ENCODE measurements around the gene DND1. TPM values are rescaled to one million over a fixed set of nuclear protein-coding genes. Genes with fewer than 3 reads are reported as not detected.
A peak's percentile ranks its signal among the peaks of the same experiment; 100 is the strongest.

The DND1 gene
- total and polyA plus RNA-seq, 4 donors = 0.40 to 2.4 (median 0.72) TPM; not detected in 1

DNA sequence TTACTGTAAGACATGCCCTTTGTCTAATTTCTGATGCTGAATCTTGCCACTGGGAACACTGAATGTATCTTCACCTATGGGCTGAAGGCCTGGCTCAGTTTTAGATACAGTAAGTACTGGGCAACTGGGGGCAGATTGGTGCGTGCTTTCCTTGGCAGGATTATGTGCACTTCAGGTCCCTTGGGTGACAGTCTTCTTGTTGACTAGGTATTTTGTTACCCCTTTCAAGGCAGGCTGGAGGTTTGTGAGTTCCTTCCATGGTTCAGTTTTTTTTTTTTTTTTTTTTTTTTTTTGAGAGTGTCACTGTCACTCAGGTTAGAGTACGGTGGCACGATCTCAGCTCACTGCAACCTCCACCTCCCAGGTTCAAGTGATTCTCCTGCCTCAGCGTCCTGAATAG is 34.4 kb upstream of the DND1 start:
- Histone ChIP-seq H3K4me3 (ENCODE audit: low read depth, low read length) (no peak overlapping the region), H3K27me3 (ENCODE audit: control insufficient read depth, insufficient read depth, low read length) (peaks cover 9% of the 10 kb centered on the region), H3K4me1 (ENCODE audit: control insufficient read depth, insufficient read depth, low read length) (no peaks in the 10 kb centered on the region), H3K36me3 (ENCODE audit: control insufficient read depth, insufficient read depth, low read length) (peaks cover 33% of the 10 kb centered on the region), H3K27ac (ENCODE audit: low read depth, low read length) (no peak overlapping the region), H3K9me3 (ENCODE audit: control insufficient read depth, insufficient read depth, low read length) (no peaks in the 10 kb centered on the region)
- 83% methylated on average over 1 of the region's 4 CpGs for WGBS (ENCODE audit: insufficient coverage)
- DNase-seq (ENCODE audit: low read depth in 4 of 6, low spot score in 6 of 6) = no peak

DNA sequence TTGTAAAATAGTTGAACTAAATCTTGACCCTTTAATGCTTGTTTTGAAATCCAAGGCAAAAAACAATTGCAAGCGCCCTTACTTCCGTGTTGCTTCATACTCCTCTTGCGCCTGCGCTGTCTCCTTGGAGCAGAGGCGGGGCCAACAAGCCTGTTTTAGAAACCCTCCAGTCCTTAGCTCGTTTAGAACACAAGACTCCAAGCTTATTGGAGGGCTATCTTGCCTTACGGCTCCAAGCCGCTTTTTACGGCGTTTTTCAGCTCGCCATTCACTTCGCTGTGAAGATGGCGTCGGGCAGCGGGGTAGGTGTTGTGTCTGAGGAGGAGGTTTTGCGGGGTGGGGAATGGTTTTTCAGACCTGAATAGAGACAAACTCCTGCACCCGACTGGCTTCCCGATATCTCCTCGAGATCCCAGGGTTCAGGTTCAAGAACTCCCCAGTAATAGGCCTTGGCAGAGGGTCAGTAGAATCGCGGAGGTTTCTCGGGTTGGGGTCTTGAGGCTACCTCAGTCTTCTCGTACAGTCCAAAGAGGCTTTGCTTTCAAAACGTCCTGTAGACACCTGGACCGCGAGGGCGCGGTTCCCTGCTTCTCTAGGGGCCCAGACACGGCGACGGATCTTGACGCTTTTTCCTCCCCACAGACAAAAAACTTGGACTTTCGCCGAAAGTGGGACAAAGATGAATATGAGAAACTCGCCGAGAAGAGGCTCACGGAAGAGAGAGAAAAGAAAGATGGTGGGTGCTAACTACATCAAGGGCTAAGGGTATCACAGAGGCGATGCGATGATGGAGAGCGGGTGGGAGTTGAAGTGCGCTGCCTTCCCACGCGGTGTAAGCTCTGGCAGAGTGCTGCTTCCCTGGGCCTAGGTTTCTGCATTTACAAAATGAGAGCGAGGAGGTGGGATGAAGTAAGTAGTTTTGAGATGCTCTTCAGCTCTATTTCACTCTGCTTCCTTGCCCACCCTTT is 27.1 kb upstream of the DND1 start, which contains the start of gene ZMAT2:
TSS of gene ZMAT2 (plus strand) at position 271 of the 968 bp plus-strand sequence. CDS start at position 285, 14 bp downstream.
- peak within 1 kb of the TSS; percentile 42 for H3K27ac ChIP-seq (ENCODE audit: low read depth, low read length)
- H3K4me1 ChIP-seq (ENCODE audit: control insufficient read depth, insufficient read depth, low read length) = peaks cover 4% of the 10 kb centered on the region
- no peaks in the 10 kb centered on the region for H3K27me3 ChIP-seq (ENCODE audit: control insufficient read depth, insufficient read depth, low read length)
- peak within 1 kb of the TSS; percentile 81 for H3K4me3 ChIP-seq (ENCODE audit: low read depth, low read length)
- H3K36me3 ChIP-seq (ENCODE audit: control insufficient read depth, insufficient read depth, low read length) = peaks cover 47% of the 10 kb centered on the region
- 3% methylated on average over 27 of the region's 44 CpGs for WGBS (ENCODE audit: insufficient coverage)
- no peaks in the 10 kb centered on the region for H3K9me3 ChIP-seq (ENCODE audit: control insufficient read depth, insufficient read depth, low read length)
- peak; percentile 94 to 99 (median 96) for DNase-seq (ENCODE audit: low read depth in 4 of 6, low spot score in 6 of 6)

GRCh38 chr5:140696891-140697492 is 23.6 kb upstream of the DND1 start:
- peaks cover 13% of the 10 kb centered on the region for H3K4me1 ChIP-seq (ENCODE audit: control insufficient read depth, insufficient read depth, low read length)
- WGBS (ENCODE audit: insufficient coverage) = 78% methylated on average over 3 of the region's 4 CpGs
- no peak overlapping the region for H3K27ac ChIP-seq (ENCODE audit: low read depth, low read length)
- peaks cover 37% of the 10 kb centered on the region for H3K36me3 ChIP-seq (ENCODE audit: control insufficient read depth, insufficient read depth, low read length)
- no peaks in the 10 kb centered on the region for H3K27me3 ChIP-seq (ENCODE audit: control insufficient read depth, insufficient read depth, low read length)
- no peak for DNase-seq (ENCODE audit: low read depth in 4 of 6, low spot score in 6 of 6)
- no peaks in the 10 kb centered on the region for H3K9me3 ChIP-seq (ENCODE audit: control insufficient read depth, insufficient read depth, low read length)
- no peak overlapping the region for H3K4me3 ChIP-seq (ENCODE audit: low read depth, low read length)

DNA sequence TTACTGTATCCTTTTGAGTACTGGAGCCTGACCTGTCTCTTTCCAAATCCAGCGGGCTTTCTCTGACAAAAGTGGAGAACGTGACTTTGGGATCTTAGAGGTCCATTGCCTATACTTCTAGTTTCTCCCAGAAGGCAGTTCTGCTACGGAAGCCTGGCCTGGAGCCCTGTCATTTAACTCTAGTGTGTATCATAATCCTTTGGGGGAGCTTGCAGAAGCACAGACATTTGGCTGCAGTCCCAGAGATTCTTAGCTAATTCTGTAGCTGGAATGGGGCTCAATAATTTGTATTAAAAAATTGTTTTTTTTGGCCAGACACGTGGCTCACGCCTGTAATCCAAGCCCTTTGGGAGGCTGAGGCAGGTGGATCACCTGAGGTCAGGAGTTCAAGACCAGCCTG is 20.9 kb upstream of the DND1 start:
- Histone ChIP-seq H3K27ac (ENCODE audit: low read depth, low read length) (no peak overlapping the region), H3K9me3 (ENCODE audit: control insufficient read depth, insufficient read depth, low read length) (no peaks in the 10 kb centered on the region), H3K4me3 (ENCODE audit: low read depth, low read length) (no peak overlapping the region), H3K4me1 (ENCODE audit: control insufficient read depth, insufficient read depth, low read length) (peaks cover 26% of the 10 kb centered on the region), H3K27me3 (ENCODE audit: control insufficient read depth, insufficient read depth, low read length) (no peaks in the 10 kb centered on the region), H3K36me3 (ENCODE audit: control insufficient read depth, insufficient read depth, low read length) (peaks cover 32% of the 10 kb centered on the region)
- peak in 1 of 6 donors; percentile 16 for DNase-seq (ENCODE audit: low read depth in 4 of 6, low spot score in 6 of 6)
- 87% methylated on average over 3 of the region's 5 CpGs for WGBS (ENCODE audit: insufficient coverage)

DNA sequence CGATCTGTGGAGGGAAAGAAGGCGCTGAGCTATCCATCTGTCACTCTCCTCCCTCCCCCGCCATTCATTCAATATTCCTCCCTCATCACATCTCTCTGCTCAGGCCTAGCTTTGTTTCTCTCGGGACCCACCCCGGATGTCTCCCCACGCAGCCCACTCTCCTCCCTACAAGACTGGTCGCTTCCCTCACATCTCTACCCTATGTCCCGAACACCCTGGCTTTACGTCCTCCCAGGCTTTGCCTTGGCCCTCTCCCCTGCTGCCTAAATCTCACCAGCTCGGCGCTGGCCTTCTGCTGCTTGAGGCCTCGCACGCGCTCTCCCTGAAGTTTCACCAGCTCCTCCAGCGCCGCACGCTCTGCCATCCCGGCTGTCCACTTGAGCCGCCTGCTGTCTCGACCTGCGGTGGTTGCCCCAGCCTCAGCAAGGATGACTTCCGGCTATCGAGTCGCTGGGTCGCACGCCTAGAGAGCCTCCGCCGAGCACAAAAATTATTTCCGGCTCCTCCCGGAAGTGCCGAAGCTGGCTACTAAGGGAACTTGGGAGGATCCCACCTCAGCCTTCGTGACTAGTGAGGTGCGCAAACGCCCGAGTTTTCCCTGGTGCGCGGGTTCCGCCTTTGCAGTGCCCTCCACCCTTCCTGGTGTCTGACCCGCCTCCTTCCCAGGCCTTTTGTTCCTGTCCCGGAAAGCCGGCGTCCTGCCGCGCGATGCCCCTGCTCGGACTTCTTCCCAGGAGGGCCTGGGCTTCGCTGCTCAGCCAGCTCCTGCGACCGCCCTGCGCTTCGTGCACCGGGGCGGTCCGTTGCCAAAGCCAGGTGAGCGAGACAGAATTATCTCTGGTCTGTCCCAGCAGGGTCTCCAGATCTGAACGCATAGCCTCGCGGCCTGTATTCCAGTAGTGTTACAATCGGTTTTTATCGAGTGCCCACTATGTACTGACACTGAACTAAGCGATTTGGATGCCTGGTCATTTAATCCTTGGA is 17.9 kb upstream of the DND1 start, which contains the start of the genes HARS1 and HARS2:
TSS of gene HARS1 (minus strand) at position 430 of the 984 bp plus-strand sequence. CDS start at position 364, 66 bp downstream.
TSS of gene HARS2 (plus strand) at position 515 of the 984 bp plus-strand sequence. CDS start at position 709, 194 bp downstream.
- peak; percentile 65 to 97 (median 80) for DNase-seq (ENCODE audit: low read depth in 4 of 6, low spot score in 6 of 6)
- Histone ChIP-seq H3K4me3 (ENCODE audit: low read depth, low read length) (peak within 1 kb of the TSS; percentile 95), H3K9me3 (ENCODE audit: control insufficient read depth, insufficient read depth, low read length) (no peaks in the 10 kb centered on the region), H3K27me3 (ENCODE audit: control insufficient read depth, insufficient read depth, low read length) (no peaks in the 10 kb centered on the region), H3K36me3 (ENCODE audit: control insufficient read depth, insufficient read depth, low read length) (peaks cover 27% of the 10 kb centered on the region), H3K27ac (ENCODE audit: low read depth, low read length) (peak within 1 kb of the TSS; percentile 79), H3K4me1 (ENCODE audit: control insufficient read depth, insufficient read depth, low read length) (peaks cover 26% of the 10 kb centered on the region)
- WGBS (ENCODE audit: insufficient coverage) = under 1% methylated on average over 60 of the region's 61 CpGs

GRCh38 chr5:140690376-140690932 is 17.1 kb upstream of the DND1 start:
- H3K27ac ChIP-seq (ENCODE audit: low read depth, low read length) = peak overlapping the region; percentile 79
- H3K27me3 ChIP-seq (ENCODE audit: control insufficient read depth, insufficient read depth, low read length) = no peaks in the 10 kb centered on the region
- peak overlapping the region; percentile 95 for H3K4me3 ChIP-seq (ENCODE audit: low read depth, low read length)
- DNase-seq (ENCODE audit: low read depth in 4 of 6, low spot score in 6 of 6) = no peak
- 78% methylated on average over 4 of the region's 8 CpGs for WGBS (ENCODE audit: insufficient coverage)
- no peaks in the 10 kb centered on the region for H3K9me3 ChIP-seq (ENCODE audit: control insufficient read depth, insufficient read depth, low read length)
- peaks cover 26% of the 10 kb centered on the region for H3K4me1 ChIP-seq (ENCODE audit: control insufficient read depth, insufficient read depth, low read length)
- H3K36me3 ChIP-seq (ENCODE audit: control insufficient read depth, insufficient read depth, low read length) = peaks cover 31% of the 10 kb centered on the region

GRCh38 chr5:140678993-140679392 is 5.6 kb upstream of the DND1 start:
- Histone ChIP-seq H3K4me1 (ENCODE audit: control insufficient read depth, insufficient read depth, low read length) (no peaks in the 10 kb centered on the region), H3K9me3 (ENCODE audit: control insufficient read depth, insufficient read depth, low read length) (no peaks in the 10 kb centered on the region), H3K4me3 (ENCODE audit: low read depth, low read length) (no peak overlapping the region), H3K27ac (ENCODE audit: low read depth, low read length) (no peak overlapping the region), H3K27me3 (ENCODE audit: control insufficient read depth, insufficient read depth, low read length) (no peaks in the 10 kb centered on the region), H3K36me3 (ENCODE audit: control insufficient read depth, insufficient read depth, low read length) (peaks cover 72% of the 10 kb centered on the region)
- 100% methylated on average over 2 of the region's 7 CpGs for WGBS (ENCODE audit: insufficient coverage)
- no peak for DNase-seq (ENCODE audit: low read depth in 4 of 6, low spot score in 6 of 6)

DNA sequence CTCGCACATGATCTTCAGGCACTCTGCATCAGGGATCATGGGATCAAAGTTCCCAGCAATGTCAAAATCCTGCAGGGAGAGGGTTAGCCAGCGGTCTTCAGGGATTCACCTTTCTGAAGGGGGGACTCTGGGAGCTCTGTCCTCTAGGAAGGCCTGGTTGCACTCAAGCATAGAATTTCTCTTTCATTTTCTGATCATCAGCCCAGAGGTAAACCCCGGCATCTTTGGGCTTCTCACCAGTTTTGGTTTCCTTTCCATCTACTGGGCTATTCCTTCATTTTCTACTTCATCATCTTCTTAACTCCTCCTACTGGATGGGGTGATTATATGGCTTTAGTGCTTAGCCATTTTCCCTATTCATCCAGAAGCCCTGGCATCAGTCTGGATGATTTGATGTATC is 4.6 kb upstream of the DND1 start:
- H3K36me3 ChIP-seq (ENCODE audit: control insufficient read depth, insufficient read depth, low read length) = peaks cover 74% of the 10 kb centered on the region
- H3K9me3 ChIP-seq (ENCODE audit: control insufficient read depth, insufficient read depth, low read length) = no peaks in the 10 kb centered on the region
- WGBS (ENCODE audit: insufficient coverage) = 97% methylated on average over 2 of the region's 3 CpGs
- H3K27me3 ChIP-seq (ENCODE audit: control insufficient read depth, insufficient read depth, low read length) = no peaks in the 10 kb centered on the region
- H3K4me3 ChIP-seq (ENCODE audit: low read depth, low read length) = no peak overlapping the region
- DNase-seq (ENCODE audit: low read depth in 4 of 6, low spot score in 6 of 6) = no peak
- no peak overlapping the region for H3K27ac ChIP-seq (ENCODE audit: low read depth, low read length)
- H3K4me1 ChIP-seq (ENCODE audit: control insufficient read depth, insufficient read depth, low read length) = no peaks in the 10 kb centered on the region
